Testis (tissue), 2 donors: Measurements from ENCODE around the gene MAP3K7.

Experiments used
- POLR2A ChIP-seq: fragments of 450-650 bp; IDR thresholded peaks from one replicate; pipeline ENCODE4 v1.6.1; 2017; ENCODE audit warnings: antibody characterized with exemption, mild to moderate bottlenecking, moderate library complexity
- TF ChIP-seq, protein P1 (sequence below), 3 experiments: fragments of 450-650 bp in 2 of 3; fragments of 200-600 bp in 1 of 3; sonication (generic) in 1 of 3; IDR thresholded peaks; one replicate each; pipeline ENCODE4 v1.5.1; 2016 to 2019; ENCODE audit warnings: antibody characterized with exemption in 3 of 3, mild to moderate bottlenecking in 2 of 3, moderate library complexity in 1 of 3

DNA sequence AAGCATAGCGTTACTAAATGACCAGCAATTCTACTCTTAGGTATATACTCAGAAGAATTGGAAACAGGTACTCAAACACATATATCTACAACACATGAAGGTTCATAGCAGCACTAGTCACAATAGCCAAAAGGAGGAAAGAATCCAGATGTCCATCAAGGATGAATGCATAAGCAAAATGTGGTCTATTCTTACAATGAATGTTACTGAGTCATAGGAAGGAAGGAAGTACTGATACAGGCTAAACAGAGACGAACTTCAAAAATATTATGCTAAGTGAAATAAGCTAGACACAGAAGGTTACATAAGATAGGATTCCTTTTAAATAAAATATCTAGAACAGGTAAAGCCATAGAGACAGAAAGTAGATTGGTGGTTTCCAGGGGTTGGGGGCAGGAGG, 93.5 kb downstream of the MAP3K7 start:
- TF ChIP-seq, protein P1, sequence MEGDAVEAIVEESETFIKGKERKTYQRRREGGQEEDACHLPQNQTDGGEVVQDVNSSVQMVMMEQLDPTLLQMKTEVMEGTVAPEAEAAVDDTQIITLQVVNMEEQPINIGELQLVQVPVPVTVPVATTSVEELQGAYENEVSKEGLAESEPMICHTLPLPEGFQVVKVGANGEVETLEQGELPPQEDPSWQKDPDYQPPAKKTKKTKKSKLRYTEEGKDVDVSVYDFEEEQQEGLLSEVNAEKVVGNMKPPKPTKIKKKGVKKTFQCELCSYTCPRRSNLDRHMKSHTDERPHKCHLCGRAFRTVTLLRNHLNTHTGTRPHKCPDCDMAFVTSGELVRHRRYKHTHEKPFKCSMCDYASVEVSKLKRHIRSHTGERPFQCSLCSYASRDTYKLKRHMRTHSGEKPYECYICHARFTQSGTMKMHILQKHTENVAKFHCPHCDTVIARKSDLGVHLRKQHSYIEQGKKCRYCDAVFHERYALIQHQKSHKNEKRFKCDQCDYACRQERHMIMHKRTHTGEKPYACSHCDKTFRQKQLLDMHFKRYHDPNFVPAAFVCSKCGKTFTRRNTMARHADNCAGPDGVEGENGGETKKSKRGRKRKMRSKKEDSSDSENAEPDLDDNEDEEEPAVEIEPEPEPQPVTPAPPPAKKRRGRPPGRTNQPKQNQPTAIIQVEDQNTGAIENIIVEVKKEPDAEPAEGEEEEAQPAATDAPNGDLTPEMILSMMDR (IDR thresholded peaks at IDR 0.05) = no peak
- no peak for TF ChIP-seq POLR2A
